ENCODE results near the gene GPAM.

Gene GPAM

DNA sequence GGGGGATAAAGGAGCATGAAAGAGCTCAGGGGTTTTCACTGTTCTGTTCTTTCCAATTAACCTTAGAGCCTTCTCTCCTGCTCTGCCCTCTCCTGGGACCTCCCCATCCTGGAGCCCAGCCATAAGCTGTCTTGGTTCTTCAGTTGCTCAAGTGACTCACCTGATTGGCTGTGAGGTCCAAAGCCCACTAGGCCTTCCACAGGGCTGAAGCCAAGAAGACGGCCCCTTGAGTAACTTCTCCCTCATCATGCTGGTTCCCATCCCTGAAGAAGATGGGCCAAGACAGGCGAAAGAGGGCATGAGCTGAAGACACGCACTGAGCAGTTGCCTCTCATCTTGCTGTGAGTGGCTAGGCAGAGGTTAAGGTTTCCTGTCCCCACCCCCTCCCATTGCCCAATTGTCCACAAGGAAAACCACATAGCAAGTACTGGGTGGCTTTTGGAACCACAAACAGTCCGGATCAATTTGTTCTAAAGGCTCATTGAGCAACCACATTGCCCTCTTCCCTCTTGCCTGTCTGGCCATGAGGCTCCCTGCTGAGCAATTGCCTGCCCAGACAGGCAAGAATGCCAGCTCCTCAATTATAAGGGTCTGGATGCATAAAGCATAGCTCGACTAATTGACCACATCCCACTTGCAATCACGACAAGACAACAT lies 43.9 kb upstream of the GPAM start:
- TF ChIP-seq, protein P1, sequence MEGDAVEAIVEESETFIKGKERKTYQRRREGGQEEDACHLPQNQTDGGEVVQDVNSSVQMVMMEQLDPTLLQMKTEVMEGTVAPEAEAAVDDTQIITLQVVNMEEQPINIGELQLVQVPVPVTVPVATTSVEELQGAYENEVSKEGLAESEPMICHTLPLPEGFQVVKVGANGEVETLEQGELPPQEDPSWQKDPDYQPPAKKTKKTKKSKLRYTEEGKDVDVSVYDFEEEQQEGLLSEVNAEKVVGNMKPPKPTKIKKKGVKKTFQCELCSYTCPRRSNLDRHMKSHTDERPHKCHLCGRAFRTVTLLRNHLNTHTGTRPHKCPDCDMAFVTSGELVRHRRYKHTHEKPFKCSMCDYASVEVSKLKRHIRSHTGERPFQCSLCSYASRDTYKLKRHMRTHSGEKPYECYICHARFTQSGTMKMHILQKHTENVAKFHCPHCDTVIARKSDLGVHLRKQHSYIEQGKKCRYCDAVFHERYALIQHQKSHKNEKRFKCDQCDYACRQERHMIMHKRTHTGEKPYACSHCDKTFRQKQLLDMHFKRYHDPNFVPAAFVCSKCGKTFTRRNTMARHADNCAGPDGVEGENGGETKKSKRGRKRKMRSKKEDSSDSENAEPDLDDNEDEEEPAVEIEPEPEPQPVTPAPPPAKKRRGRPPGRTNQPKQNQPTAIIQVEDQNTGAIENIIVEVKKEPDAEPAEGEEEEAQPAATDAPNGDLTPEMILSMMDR (IDR thresholded peaks at IDR 0.05; ENCODE audit: borderline replicate concordance, insufficient read depth, low read depth, low read length), result no peak

DNA sequence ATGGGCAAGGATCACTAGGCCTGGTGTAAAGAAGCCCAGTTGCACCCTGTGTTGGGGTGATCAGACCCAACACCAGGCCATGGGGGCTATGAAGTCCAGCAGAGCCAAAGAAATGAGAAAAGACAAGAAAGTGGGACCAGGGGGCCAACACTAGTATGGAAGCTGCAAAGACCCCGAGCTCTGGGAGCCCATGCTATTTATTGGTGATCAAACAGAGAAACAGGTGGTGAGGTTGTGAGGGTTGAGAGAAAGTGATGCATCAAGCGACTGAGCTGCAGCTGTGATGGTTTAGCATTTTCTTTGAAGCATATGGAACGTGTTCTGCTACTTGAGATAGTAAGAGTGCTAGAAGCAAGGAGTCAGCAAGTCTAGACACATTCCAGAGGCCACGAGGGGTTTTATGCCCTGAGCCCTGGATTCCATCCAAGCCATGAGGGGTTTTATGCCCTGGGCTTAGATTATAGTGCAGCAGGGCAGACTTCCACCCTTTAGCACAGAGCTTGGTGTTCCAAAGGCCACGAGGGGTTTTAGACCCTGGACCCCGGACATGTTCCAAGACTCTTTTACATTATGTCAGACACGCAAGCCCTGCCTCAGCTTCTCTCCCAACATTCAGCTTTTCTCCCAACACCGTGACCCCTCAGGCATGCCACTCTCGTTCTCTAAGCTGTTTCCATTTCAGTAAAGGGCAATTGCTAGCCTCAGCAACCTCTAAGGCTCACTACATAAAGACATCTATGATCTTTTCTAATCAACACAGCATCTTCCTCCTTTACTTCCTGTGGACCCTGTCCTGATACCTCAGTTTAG lies 43.1 kb upstream of the GPAM start:
- TF ChIP-seq, protein P1 (IDR thresholded peaks at IDR 0.05; ENCODE audit: borderline replicate concordance, insufficient read depth, low read depth, low read length), result no peak
- H3K4me3 ChIP-seq (ENCODE audit: low read depth, low read length), result no peak overlapping the region

More for the DNA sequence above, 43.9 kb upstream of the GPAM start:
- H3K4me3 ChIP-seq (ENCODE audit: low read depth, low read length), result no peak overlapping the region

DNA sequence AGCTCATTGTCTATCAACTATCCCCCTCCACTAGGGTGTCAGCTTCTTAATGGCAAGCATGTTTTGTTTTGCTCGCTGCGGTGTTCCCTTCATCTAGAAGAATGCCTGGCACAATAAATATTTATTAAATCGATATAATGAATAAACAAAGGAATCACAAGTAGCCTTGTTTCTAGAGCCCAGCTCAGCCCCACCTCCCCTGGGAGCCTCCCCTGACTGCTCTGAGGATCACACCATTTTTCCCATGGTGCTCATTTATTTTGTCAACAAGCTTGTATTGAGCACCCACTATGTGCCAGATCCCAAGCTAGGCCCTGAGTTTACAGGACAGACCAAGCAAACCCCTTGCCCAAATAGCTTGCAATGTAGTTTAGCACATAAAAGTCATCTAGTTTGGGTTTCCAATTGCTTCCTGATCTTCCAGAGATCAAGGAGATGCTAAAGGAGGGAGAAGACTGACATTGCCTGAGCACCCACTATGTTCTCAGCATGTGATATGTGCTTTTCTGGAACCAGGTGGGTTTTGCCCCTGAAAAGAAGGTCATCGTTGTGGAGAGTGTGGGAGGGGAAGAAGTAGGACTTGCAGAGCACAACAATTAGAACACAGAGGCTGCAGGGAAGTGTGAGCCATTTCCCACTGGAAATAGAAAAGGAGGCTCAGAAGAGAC lies 42.3 kb upstream of the GPAM start:
- TF ChIP-seq, protein P1 (IDR thresholded peaks at IDR 0.05; ENCODE audit: borderline replicate concordance, insufficient read depth, low read depth, low read length), result no peak

DNA sequence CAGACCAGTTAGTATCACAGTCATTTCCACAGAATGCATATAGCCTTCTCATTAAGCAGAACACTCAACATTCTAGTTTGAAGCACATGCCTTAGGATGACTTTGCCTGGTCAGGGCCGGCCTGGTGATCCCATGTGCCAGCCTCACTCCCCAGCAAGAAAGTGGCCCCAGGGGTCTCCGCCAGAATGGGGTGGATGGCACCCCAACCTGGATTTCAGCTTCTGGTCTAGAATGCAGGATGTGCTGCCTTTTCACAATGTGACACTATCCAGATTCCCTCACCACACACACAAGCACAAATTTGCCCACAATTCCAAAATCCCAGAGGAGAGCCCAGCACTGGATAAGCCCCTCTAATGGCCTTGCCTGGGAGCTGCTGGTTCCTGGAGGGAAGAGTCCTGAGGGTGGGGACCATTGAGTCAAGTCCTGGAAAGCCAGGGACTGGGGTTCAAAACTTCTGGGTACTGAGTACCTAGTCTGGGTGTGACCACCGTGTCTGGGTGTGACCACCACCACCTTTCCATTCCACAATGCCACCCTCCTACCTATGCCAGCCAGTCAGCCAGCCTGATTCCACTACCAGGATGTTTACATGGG lies 41.5 kb upstream of the GPAM start:
- no peak overlapping the region for H3K4me3 ChIP-seq (ENCODE audit: low read depth, low read length)
- TF ChIP-seq, protein P1 (IDR thresholded peaks at IDR 0.05; ENCODE audit: borderline replicate concordance, insufficient read depth, low read depth, low read length), result no peak

More for the DNA sequence above, 42.3 kb upstream of the GPAM start:
- H3K4me3 ChIP-seq (ENCODE audit: low read depth, low read length), result no peak overlapping the region

DNA sequence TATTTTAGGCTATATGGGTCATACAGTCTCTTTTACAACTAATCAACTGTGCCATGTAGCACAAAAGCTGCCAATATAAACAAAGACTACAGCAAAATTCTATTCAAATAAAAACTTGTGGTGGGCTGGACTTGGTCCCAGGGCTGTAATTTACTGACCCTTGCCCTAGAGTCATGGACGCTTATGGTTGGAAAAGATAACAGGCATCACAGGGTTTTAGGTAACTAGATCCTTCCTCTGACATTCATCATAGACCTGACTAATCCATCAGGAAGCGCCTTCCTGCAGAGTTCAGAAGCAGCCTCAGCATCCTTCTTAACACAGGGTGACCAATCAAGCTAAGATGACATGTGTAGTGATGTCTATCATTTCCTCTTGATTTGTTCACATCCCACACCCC lies 40.2 kb upstream of the GPAM start:
- H3K4me3 ChIP-seq (ENCODE audit: low read depth, low read length), result no peak overlapping the region
- TF ChIP-seq, protein P1 (IDR thresholded peaks at IDR 0.05; ENCODE audit: borderline replicate concordance, insufficient read depth, low read depth, low read length), result no peak

DNA sequence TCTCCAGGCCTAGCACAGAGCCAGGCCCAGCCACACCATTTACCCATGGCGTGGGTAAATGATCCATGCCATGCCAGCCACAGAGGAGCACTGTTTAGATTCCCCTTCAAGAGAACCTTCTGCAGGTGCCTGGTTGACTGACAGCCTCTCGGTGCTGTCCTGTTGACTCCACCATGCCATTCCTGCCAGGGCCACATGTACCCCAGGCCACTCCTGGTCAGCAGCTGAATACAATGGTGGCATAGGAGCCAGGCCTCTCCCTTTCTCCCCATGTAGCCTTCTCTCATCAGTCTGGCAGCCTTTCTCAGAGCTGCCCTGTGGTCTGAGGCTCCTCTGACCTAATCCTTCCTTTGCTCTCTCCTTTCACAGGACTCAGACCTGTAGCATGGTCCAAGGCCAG lies 39.2 kb upstream of the GPAM start:
- H3K4me3 ChIP-seq (ENCODE audit: low read depth, low read length), result no peak overlapping the region
- TF ChIP-seq, protein P1 (IDR thresholded peaks at IDR 0.05; ENCODE audit: borderline replicate concordance, insufficient read depth, low read depth, low read length), result no peak

All from GM12875 (cell line).